ENCODE data around the gene ADGRF3. TPM values are rescaled to one million over a fixed set of nuclear protein-coding genes. Genes with fewer than 3 reads are reported as not detected.
"Not testable (repeated sequence)": the region's sequence is repeated elsewhere in the genome, so short reads cannot be mapped to it uniquely, and the experiment has no call there.

The ADGRF3 gene
- total RNA-seq, 4 donors from 2014 or later = under 0.01 TPM; not detected in 3

DNA sequence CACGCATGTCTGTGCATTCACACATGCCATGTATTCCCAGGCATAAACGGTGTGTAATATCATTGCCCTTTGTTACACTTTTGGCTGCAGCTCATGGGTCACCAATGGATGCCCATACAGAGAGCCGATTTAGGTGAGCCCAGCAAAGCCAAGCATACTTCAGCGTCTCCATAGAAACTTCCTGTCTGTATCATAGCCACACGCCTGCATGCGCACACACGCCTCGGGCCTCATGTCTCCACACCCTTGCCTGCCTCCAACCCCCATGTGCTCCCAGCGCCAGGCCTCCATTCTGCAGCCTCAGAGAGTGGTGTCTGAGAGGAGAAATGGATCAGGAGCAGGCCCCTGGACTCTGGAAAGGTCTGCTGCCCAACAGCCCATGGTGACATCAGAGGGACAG is 34.1 kb downstream of the ADGRF3 start:
- Histone ChIP-seq H3K27me3 (no peaks in the 10 kb centered on the region), H3K36me3 (peaks cover 0 to 4% (median 0%) of the 10 kb centered on the region in 3 donors), H3K9me3 (no peaks in the 10 kb centered on the region), H3K4me1 (no peaks in the 10 kb centered on the region), H3K27ac (no peak overlapping the region), H3K4me3 (no peak overlapping the region)
- WGBS, 2 donors = 78 to 89% methylated on average over 9 of the region's 9 CpGs
- DNase-seq (ENCODE audit: low spot score in 2 of 2) = no peak
- TF ChIP-seq POLR2A (IDR thresholded peaks at IDR 0.05) = no peak
- no peak for TF ChIP-seq EP300 (IDR thresholded peaks at IDR 0.05)
- TF ChIP-seq, protein P1, sequence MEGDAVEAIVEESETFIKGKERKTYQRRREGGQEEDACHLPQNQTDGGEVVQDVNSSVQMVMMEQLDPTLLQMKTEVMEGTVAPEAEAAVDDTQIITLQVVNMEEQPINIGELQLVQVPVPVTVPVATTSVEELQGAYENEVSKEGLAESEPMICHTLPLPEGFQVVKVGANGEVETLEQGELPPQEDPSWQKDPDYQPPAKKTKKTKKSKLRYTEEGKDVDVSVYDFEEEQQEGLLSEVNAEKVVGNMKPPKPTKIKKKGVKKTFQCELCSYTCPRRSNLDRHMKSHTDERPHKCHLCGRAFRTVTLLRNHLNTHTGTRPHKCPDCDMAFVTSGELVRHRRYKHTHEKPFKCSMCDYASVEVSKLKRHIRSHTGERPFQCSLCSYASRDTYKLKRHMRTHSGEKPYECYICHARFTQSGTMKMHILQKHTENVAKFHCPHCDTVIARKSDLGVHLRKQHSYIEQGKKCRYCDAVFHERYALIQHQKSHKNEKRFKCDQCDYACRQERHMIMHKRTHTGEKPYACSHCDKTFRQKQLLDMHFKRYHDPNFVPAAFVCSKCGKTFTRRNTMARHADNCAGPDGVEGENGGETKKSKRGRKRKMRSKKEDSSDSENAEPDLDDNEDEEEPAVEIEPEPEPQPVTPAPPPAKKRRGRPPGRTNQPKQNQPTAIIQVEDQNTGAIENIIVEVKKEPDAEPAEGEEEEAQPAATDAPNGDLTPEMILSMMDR (IDR thresholded peaks at IDR 0.05) = no peak

DNA sequence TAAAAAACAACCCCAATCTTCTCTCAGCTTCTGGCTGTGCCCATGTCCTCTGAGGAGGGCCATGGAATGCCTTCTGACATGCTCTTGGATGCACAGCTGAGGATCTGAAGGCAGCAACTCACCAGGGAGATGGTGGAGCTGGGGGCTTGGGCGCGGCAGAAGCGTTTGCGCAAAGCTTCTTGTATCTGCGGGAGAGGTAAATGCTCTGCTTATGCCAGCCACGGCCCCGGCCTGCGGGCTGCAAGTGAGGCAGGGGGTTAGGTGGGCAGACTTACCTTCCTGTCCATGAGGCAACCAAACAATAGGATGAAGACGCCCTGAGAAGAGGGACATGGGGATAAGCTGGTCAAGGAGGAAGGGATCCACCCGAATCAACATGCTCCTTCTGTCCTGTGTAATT is 36.7 kb downstream of the ADGRF3 start:
- H3K9me3 ChIP-seq = no peaks in the 10 kb centered on the region
- no peak for TF ChIP-seq POLR2A (IDR thresholded peaks at IDR 0.05)
- no peak for TF ChIP-seq EP300 (IDR thresholded peaks at IDR 0.05)
- TF ChIP-seq, protein P1 (IDR thresholded peaks at IDR 0.05) = no peak
- H3K4me1 ChIP-seq = no peaks in the 10 kb centered on the region
- WGBS, 2 donors = 87 to 88% methylated on average over 10 of the region's 10 CpGs
- no peaks in the 10 kb centered on the region for H3K27me3 ChIP-seq
- H3K4me3 ChIP-seq = no peak overlapping the region
- no peak for DNase-seq (ENCODE audit: low spot score in 2 of 2)
- peaks cover 0 to 4% (median 0%) of the 10 kb centered on the region in 3 donors for H3K36me3 ChIP-seq
- H3K27ac ChIP-seq = no peak overlapping the region

DNA sequence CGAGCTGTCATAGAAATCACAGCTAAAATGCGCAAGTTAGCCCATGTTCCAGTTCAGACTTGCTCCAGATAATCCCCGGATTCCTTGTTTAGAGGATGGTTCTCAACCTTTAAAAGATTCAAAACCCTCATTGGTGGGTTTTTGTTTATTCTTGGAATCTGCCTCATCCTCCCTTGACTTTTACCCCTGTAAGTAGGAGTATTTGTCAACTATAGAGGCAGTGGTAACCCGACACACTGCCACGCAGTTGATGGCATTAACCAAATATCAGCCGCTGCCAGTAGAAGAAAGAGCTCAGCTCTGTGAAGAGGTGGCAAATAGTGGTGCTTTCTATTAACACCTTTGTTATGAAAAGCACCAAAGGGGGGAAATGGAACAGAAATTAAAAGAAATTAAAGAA is 41.0 kb downstream of the ADGRF3 start:
- H3K4me1 ChIP-seq = peaks cover 0 to 6% (median 1%) of the 10 kb centered on the region in 4 donors
- DNase-seq (ENCODE audit: low spot score in 2 of 2) = no peak
- peaks cover 0 to under 1% (median 0%) of the 10 kb centered on the region in 3 donors for H3K36me3 ChIP-seq
- H3K27me3 ChIP-seq = no peaks in the 10 kb centered on the region
- H3K27ac ChIP-seq = no peak overlapping the region
- no peak overlapping the region for H3K4me3 ChIP-seq
- TF ChIP-seq, protein P1 (IDR thresholded peaks at IDR 0.05) = no peak
- no peak for TF ChIP-seq EP300 (IDR thresholded peaks at IDR 0.05)
- TF ChIP-seq POLR2A (IDR thresholded peaks at IDR 0.05) = no peak
- WGBS, 2 donors = 64% methylated on average over 6 of the region's 6 CpGs
- H3K9me3 ChIP-seq = no peaks in the 10 kb centered on the region

DNA sequence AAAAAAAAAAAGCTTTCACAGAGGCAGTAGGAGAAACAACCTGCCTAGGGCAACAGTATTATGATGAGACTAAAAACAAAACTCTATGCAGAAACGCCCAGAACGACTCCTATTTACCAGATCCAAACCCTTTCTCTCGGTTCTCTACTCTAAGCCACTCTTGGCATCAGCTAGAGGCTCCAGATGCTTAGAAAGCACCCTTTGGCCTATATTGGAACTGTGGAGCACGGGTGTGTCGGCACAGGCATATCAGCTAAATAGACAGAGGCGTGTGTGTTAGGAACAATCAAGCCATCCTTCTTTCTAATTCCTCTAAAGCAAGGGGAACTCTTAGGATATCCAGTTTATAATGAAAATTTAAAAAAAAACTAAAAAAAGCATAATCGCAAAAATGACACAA is 41.5 kb downstream of the ADGRF3 start:
- 63 to 65% methylated on average over 7 of the region's 7 CpGs for WGBS, 2 donors
- H3K4me1 ChIP-seq; H3K4me3 ChIP-seq; H3K27me3 ChIP-seq; H3K36me3 ChIP-seq; H3K27ac ChIP-seq; H3K9me3 ChIP-seq; DNase-seq (ENCODE audit: low spot score in 2 of 2): not testable (repeated sequence)

DNA sequence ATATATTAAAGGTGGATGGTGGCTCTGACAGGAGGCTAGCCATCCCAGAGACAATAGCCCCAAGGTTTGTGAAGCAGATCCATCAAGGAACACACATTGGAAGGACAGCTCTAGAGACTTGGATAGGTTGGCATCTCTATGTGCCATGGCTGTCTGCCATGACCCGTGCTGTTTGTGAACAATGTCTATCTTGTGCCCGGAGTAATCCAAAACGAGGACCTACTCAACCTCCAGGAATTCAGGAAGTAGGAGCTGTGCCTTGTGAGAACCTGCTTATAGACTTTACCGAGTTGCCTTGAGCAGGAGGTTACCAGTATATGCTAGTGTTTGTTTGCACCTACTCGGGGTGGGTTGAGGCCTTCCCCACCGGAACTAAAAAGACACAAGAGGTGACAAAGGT is 43.7 kb downstream of the ADGRF3 start:
- no peaks in the 10 kb centered on the region for H3K9me3 ChIP-seq
- no peak for DNase-seq (ENCODE audit: low spot score in 2 of 2)
- H3K36me3 ChIP-seq = no peaks in the 10 kb centered on the region
- peaks cover 0 to 15% (median 8%) of the 10 kb centered on the region in 4 donors for H3K4me1 ChIP-seq
- no peaks in the 10 kb centered on the region for H3K27me3 ChIP-seq
- no peak overlapping the region for H3K27ac ChIP-seq
- 79 to 80% methylated on average over 6 of the region's 6 CpGs for WGBS, 2 donors
- TF ChIP-seq POLR2A (IDR thresholded peaks at IDR 0.05) (no peak), EP300 (IDR thresholded peaks at IDR 0.05) (no peak)
- TF ChIP-seq, protein P1 (IDR thresholded peaks at IDR 0.05) = no peak
- no peak overlapping the region for H3K4me3 ChIP-seq
